ENCODE data around the gene MTG2. TPM values are rescaled to one million over a fixed set of nuclear protein-coding genes. Genes with fewer than 3 reads are reported as not detected.

The MTG2 gene
- total and polyA plus RNA-seq, 2 experiments from 2014 or later, result 11.3 to 11.7 TPM

- ATAC-seq (no peak), DNase-seq (ENCODE audit: low spot score) (no peak)
- Mint-ChIP-seq H3K4me3 (no peak overlapping the region), H3K9me3 (no peaks in the 10 kb centered on the region), H3K27me3 (ENCODE audit: insufficient read depth, low read depth, poor library complexity) (peaks cover 13% of the 10 kb centered on the region), H3K27ac (peak overlapping the region; percentile 48; the same call in 1 of the 2 replicates), H3K4me1 (no peaks in the 10 kb centered on the region), H3K36me3 (ENCODE audit: low read depth) (peaks cover 53% of the 10 kb centered on the region)
- no peaks in the 10 kb centered on the region for H3K9me2 ChIP-seq (ENCODE audit: insufficient read depth)
- no peaks in the 10 kb centered on the region for H3K79me2 ChIP-seq (replicated peaks; ENCODE audit: insufficient read depth)
- H3K27ac ChIP-seq (ENCODE audit: low read depth), result no peak overlapping the region
- no peak overlapping the region for H3K4me2 ChIP-seq
- H3F3A ChIP-seq (replicated peaks; ENCODE audit: low read depth), result no peaks in the 10 kb centered on the region
- H3K27me3 ChIP-seq (ENCODE audit: insufficient read depth), result no peaks in the 10 kb centered on the region
- H3K36me3 ChIP-seq (ENCODE audit: insufficient read depth), result peaks cover 26% of the 10 kb centered on the region
- H3K4me1 ChIP-seq (ENCODE audit: insufficient read depth), result no peaks in the 10 kb centered on the region
- no peaks in the 10 kb centered on the region; the same call in 1 of the 2 replicates for H4K20me1 ChIP-seq (replicated peaks; ENCODE audit: insufficient read depth)
- TF ChIP-seq EZH2 (IDR thresholded peaks at IDR 0.05; ENCODE audit: low read depth, unreplicated experiment) (no peak), REST (IDR thresholded peaks at IDR 0.05; ENCODE audit: unreplicated experiment) (no peak), STAT1 (IDR thresholded peaks at IDR 0.05; ENCODE audit: unreplicated experiment) (no peak), EZH2phosphoT487 (IDR thresholded peaks at IDR 0.05; ENCODE audit: unreplicated experiment) (no peak)
- H3K4me3 ChIP-seq, result no peak overlapping the region
- no peak overlapping the region for H2AFZ ChIP-seq
Measured at GRCh38 chr20:62164879-62165761, 17.7 kb upstream of the MTG2 start.

- H3K79me2 ChIP-seq (replicated peaks; ENCODE audit: insufficient read depth), result no peaks in the 10 kb centered on the region
- H3K27me3 ChIP-seq (ENCODE audit: insufficient read depth), result no peaks in the 10 kb centered on the region
- no peak for DNase-seq (ENCODE audit: low spot score)
- no peak overlapping the region for H3K4me3 ChIP-seq
- H2AFZ ChIP-seq, result no peak overlapping the region
- no peaks in the 10 kb centered on the region for H3K4me1 ChIP-seq (ENCODE audit: insufficient read depth)
- H3K27ac ChIP-seq (ENCODE audit: low read depth), result no peak overlapping the region
- TF ChIP-seq ETS1 (IDR thresholded peaks at IDR 0.05), result no peak
- ATAC-seq, result no peak
- H3K27ac Mint-ChIP-seq, result no peak overlapping the region
- H3K4me1 Mint-ChIP-seq, result no peaks in the 10 kb centered on the region
- no peaks in the 10 kb centered on the region for H3K9me2 ChIP-seq (ENCODE audit: insufficient read depth)
- no peak overlapping the region for H3K4me3 Mint-ChIP-seq
- peaks cover 26% of the 10 kb centered on the region for H3K36me3 ChIP-seq (ENCODE audit: insufficient read depth)
- H3K9me3 Mint-ChIP-seq, result no peaks in the 10 kb centered on the region
- peaks cover 46% of the 10 kb centered on the region for H3K36me3 Mint-ChIP-seq (ENCODE audit: low read depth)
- peaks cover 13% of the 10 kb centered on the region for H3K27me3 Mint-ChIP-seq (ENCODE audit: insufficient read depth, low read depth, poor library complexity)
- no peaks in the 10 kb centered on the region; the same call in 1 of the 2 replicates for H4K20me1 ChIP-seq (replicated peaks; ENCODE audit: insufficient read depth)
- H3F3A ChIP-seq (replicated peaks; ENCODE audit: low read depth), result no peaks in the 10 kb centered on the region
- H3K4me2 ChIP-seq, result no peak overlapping the region
Measured at GRCh38 chr20:62165762-62166399, 16.9 kb upstream of the MTG2 start.

Data from GM23338 (cell line).